GM19395 (cell line): Measurements from ENCODE around the gene ZGPAT.

Experiments
- ATAC-seq: cut with Tn5 transposase; IDR thresholded peaks from one replicate; pipeline ENCODE4 v1.9.1; 2021; ENCODE audit warnings: mild to moderate bottlenecking, moderate library complexity; ENCODE audit not compliant: unreplicated experiment

Gene ZGPAT

DNA sequence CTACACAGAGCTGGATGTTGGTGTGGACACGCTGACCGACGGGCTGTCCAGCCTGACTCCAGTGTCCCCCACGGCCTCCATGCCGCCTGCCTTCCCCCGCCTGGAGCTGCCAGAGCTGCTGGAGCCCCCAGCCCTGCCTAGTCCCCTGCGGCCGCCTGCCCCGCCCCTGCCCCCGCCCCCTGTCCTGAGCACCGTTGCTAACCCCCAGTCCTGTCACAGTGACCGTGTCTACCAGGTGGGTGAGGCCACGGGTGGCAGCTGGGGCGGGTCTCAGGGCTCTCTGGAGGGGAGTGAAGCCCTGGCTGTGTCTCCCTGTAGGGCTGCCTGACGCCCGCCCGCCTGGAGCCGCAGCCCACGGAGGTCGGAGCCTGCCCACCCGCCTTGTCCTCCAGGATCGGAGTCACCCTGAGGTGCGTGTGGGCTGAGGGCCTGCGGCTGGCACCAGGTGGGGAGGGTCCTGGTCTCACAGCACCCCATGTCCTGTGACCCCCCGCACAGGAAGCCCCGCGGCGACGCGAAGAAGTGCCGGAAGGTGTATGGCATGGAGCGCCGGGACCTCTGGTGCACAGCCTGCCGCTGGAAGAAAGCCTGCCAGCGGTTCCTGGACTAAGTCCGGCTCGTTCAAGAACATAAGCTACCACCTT, 34.7 kb downstream of the ZGPAT start:
- no peak for ATAC-seq

DNA sequence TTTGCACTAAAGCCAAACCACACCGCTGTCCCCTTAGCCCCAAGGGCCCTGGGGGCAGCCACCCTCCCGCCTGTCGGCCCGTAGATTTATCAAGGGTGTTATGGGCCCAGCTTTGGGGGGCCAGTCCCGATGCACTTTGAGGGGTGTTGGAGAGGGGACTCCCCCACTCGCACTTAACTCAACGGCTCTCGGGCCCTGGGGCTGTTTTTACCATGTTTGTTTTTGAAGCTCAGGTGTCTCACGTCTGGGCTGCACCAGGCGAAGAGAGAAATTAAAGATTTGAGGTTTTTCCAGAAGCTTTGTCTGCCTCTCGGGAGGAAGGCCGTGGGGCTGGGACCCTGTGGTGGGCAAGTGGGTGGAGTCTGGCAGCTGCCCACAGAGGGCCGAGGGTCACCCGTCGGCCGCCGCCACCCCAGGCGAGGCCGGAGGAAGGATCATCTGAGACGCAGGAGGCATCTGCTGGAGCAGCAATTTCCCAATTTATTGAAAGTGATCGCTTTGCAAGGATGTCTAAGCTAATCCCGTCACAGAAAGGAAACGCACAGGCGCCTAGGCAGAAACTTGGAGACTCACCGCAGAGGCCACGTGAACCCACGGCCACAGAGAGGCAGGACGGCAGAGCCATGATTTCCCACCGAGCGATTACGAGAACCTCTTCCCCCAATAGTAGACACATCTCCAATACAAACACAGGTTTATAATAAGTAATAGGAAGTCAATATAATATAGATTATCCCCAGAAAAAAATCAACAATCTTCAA, 35.6 kb downstream of the ZGPAT start:
- ATAC-seq = no peak

DNA sequence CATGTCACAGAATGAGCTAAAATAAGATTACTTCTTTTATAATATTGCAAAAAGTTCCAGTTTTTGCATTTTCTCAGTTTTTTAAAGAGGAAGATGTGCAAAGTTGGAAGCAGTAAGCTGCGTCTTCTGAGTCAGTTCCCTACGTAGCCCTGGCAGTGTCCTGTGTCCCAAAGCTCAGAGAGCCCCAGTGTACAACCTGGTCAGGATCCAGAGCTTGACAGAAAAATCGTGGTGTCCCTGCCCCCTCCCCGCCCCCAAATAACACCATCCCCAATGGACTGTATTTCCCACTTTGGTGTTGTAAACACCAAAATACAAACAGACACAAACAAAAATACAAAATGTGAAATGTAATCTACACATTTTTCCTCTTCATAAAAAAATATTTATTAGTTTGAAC, 36.3 kb downstream of the ZGPAT start:
- no peak for ATAC-seq

DNA sequence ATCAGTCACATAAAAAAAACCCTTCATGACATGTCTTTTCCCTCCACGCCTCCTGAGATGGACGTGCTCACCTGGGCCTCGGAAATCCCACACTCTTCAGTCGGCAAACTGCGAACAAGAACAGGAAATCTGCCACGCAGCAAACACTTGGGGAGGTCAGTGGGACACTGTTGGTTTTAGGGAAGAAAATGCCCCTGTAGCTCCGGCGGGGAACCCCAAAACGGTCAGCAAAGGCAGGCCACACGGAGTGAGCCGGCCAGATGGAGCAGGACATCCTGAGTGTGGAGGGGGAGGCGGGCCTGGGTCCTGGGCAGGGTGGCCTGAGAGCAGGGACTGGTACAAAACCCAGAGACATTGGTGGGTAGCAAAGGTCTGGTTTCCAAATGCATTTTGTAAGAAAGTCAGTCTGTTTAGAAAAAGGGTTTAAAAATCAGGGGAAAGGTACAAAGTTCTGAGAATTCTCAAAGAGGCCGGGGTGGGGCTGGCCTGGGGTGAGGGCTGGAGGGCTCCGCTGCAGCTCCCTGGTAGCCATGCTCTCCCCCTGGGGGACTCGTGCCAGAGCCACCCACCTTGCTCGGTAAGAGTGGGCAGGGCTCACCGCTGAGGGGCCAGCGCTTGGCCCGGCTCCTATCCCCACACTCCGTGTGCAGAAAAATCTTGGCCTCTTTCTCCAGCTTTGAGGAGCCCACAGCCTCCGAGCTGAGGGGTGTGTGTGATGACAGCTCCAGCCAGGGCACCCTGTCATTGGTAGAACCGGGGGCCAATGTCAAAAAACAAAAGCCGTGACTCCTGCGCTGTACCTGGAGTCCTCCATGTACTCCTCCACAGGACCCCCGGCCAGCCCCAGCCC, 37.0 kb downstream of the ZGPAT start:
- ATAC-seq = no peak

DNA sequence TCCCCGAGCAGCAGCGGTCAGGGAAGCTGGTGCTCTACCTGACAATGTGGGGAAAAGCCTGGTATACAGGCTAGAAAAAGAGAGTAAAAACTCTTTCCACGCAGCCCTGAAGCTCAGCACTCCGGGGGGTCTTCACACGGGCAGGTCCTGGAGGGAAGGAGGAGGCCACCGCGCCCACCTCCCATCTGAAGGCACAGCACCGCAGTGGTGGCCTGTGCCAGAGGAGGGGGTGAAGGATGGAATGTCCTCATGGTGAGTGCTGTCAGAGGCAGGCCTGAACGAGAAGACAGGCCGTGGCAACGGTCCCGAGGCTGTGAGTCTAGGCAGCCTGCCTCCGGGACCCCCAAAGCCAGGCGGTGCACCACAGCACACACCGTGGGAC, 37.6 kb downstream of the ZGPAT start:
- ATAC-seq = no peak

DNA sequence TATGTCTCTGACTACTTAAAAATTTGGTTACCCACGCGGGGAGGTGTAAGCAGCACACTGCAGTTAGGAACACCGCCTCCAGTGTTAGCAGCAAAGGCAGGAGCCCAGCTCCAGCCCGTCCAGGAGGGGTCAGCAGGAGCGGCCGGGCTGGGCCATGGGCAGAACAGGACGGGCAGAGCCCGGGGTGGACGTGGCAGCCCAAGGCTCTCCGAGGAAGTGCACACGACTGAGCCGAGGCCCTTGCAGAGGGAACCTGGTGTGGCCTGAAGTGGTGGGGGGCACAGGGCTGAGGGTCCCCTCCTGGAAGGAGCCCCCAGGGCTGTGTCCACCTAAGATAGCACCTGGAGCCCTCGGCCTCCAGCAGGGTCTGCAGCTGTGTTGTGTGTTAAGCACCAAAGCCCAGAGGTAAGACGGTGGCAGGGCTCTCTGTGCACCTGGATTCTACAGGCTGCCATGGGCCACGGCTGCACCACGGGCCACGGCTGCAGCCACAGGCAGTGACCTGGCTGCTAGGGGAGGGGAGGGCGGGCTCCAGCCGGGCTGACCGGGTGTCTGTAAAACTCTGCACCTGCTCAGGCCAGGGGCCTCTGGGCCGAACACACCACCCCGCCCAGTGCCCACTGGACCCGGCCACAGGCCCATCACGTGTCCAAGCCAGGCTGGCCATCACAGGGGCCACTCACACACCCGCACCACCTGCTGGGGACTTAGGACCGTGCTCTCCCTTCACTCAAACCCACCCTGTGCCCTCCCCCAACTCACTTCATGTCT, 38.3 kb downstream of the ZGPAT start:
- no peak for ATAC-seq

DNA sequence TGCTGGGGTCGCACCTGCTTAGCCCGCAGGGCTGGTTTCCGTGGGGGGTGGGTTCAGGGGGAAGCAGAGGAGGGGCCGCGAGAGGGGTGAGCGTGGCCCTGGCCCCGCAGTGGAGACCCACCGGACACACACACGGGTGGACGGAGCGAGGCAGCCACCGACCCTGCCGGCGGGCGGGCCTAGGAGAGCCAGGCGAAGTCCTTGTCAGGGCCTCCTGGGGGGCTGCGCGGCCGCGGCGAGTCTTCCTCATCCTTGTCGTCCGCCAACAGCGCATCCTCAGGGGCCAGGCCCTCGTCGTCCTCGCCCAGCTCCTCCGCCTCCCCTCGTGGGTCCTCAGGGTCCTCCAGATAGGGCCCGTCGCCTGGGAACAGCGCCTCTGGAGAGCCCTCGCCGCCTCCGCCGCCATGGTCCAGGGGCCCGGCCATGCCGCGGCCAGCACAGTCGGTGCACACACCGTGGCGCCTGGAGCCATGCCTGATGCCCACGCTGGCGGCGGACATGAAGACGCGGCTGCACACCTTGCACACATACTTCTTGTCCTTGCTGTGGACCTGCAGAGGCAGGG, 39.0 kb downstream of the ZGPAT start:
- no peak for ATAC-seq

DNA sequence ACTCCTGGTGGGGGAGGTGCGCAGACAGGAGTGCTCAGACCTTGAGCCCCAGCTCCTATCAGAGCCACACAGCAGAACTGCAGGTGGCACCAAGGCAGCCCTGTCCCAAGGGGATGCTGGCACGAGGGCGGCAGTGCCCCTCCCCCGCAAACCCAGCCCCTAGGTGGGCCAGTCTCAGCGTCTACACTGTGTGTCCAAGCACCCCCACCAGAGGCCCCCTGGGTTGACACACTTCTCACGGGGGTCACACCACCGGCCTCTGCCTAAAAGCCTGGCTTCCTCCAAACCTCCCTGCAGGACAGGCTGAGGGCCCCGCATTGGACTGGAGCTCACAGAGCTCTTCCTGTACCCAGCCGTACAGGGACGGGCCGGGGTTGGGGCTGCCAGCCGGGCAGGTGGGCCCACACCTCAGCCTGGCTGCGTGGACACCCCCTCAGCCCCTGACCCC, 39.8 kb downstream of the ZGPAT start:
- ATAC-seq = no peak

DNA sequence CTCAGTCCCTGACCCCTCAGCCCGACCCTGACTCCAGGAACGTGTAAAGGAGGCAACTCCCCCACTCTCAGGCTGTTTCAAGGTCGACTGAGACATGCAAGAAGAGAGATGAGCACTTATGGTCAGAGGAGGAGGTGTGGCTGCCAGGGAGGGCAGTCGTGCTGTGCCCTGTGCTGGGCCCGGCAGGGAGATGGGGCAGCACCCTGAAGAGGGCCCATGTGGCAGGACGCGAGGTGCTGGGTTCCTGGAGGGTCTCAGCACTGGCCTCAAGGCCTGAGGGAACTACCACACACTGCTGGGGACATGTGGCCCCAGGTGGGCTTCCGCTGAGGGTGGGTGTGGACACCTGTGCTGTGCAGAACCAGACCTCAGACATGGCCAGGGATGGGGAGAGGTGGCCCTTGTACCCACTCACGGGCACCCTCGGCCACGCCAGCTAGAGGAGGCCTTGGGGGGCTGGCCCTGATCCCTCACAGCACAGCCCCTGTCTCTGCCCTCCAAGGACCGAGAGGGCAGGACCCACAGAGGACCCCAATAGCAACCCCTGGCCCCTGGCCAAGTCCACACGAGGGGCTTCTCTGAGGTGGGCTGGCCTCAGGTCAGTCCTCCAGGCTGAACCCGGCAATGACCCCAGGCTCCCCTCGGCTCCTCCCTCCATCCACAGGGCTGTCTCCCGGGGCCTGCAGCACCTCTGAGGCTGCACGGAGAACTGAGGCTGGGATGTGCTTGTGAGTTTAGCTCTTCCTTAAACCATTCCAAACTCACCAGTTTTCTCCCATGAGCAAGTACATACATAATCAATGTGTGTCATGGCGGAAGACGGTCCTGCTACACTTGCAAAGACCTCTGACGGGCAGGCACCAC, 40.5 kb downstream of the ZGPAT start:
- ATAC-seq = no peak

DNA sequence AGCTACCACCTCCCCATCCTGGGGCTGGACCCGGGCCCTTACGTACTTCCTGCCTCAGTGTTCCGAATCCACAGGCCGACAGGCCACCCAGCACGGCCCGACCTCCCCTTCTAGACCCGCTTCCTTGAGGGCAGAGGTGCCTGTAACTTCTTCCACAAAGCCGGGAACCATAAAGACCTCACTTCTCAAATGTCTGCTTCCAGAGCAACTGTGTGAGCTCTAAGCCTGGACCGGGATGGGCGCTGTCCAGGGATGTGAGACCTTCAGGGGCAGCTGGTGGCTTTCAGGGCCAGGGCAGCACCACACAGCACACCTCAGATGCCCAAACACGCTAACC, 41.1 kb downstream of the ZGPAT start:
- ATAC-seq = no peak

DNA sequence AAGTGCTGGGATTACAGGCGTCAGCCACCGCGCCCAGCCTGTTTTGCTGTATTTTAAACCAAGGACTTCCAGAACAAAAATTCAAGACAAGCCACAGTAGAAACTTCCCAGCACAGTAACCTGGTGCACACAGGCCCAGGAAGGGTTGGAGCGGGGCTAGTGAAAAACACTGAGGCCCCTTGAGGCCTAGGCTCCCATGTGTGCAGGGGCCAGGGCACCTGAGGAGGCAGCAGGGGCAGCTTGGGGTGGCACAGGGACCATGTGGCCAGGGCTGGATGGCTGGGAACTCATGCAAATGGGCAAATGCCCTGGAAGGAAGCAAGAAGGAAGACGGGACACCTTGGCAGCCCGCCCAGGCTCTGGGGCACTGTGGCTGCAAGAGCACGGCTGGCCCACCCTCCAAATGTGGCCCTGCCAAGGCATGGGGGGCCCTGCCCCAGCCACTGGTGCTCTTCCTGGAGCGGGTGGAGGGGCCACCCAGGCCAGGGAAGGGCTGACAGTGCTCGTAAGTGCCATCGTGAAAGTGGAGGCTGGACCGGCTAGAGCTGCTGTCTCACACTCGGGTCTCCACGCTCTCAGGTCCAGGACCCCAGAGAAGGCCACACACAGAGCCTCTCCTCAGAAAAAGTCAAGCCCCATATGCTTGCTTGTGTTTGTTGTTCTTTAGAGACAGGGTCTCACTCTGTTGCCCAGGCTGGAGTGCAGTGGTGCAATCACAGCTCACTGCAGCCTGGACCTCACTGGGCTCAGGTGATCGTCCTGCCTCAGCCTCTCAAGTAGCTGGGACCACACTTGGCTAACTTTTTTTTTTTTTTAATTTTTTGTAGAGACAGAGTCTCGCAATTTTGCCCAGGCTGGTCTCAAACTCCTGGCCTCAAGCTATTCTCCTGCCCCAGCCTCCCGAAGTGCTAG, 42.0 kb downstream of the ZGPAT start:
- ATAC-seq = no peak

DNA sequence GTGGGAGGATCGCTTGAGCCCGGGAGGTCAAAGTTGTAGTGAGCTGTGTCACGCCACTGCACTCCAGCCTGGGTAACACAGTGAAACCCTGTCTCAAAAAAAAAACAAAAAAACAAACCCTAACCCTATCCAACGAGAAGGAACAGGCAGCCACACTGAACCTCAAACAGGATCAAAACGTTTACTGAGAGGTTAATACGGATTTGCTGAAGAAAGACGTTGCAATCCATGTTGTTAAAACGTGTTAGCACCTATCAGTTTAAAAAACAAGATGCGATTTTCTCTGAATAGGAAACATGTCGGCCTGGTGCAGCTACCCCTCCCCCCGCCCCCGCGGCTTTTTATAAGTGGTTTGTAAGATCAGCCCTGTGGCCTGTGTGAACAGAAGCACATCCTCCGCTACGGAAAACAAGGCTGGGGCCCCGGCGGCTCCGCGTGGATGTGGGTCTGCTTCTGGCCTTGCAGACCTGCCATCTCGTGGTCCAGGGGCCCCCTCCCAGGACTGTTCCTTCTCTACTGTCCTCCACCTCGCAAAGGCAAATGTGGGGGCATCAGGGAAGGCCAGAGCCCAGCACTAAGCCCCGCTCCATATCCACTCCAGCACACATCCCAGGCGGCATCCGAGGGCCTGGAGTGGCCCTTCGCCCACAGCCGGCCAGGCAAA, 43.1 kb downstream of the ZGPAT start:
- ATAC-seq = no peak

DNA sequence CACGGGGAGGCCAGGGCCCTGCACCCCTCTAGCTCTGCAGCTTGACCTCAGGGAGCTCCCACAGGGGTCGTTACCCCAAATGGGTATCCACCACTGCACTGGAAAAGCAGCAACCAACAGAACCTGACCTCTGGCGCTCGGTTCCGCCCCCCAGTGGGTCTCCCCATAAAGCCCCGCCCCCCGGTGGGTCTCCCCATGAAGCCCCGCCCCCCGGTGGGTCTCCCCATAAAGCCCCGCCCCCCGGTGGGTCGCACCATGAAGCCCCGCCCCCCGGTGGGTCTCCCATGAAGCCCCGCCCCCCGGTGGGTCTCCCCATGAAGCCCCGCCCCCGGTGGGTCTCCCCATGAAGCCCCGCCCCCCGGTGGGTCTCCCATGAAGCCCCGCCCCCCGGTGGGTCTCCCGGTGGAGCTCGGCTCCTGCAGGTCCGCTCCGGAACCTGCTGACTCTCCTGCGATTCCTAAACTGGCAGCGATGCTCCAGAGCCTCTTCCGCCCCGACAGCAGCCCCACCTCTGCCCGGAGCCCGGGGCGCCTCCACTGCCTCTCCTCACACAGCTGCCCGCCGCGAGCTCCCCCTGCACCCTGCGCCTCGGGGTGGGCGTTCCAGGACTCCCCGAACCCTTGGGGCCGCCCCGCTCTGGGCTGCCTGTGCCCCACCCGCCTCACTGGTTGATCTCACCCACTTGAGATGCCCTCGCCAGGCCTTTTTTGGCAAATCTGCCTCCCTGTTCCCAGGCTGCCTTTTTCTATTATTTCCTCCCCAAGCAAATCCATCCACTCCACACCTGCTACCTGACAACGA, 43.8 kb downstream of the ZGPAT start:
- ATAC-seq = no peak

DNA sequence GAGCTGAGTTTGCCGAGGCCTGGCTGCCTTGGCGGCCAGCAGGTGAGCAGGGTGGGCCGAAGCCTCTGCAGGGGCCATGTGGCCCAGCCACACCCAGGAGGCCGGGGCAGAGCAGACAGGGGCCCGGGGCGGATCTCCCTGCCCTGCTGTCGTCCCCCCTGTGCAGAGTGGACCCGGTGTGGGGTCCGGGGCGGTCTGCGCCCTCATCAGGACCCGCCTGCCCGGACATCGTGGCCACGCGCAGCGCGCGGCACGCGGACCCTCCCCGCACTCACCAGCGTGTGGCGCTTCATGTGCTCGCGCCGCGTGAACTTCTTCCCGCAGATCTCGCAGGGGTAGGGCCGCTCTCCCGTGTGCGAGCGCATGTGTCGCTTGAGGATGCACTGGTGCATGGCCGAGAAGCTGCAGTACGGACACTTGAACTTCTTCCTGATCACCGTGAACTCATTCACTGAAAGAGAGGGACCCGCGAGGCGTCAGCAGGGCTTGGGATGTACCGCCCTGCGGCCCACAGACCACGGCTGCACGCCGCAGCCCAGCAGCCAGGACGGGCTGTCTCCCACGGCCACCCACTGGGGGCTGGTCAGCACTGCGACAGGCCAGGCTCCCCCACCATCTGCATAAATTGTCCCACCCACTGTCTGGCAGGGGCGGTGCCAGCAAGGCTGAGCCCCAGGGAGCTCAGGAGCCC, 44.7 kb downstream of the ZGPAT start:
- ATAC-seq = no peak

DNA sequence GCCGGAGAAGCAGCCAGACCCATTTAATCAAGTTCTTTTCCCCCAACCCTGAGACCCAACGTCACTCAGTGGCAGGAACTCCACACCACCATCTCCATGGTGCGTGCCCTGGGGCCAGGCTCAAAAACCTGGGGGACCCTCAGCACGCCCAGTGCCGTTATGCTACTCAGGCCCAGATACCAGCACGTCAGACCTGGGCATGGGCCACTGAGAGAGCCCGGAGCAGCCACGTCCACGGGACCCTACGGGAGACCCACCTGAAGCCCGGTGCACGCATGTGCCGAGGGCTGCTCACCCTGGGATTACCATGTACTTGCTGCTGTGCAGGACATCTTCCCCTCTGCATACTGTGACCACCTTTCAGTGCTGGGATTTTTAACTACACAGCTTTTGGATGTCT, 45.5 kb downstream of the ZGPAT start:
- ATAC-seq = no peak

DNA sequence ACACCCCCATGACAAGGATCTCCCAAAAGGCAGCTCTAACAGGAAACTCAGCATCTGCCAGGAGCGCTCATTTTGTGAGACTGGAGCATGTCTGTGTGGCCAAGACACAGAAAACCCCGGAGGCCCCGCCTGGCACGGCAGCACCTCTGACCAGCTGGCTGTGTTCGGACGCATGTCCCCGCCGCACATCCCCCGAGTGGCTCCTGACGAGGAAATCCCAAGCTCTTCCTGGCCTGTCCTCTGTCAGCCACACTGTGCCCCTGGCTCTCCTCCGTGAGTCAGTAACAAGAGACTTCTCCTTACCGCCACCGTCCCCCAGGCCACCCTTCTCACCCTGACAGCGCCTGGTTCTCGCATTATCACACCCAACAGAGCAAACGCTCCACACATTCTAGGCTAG, 46.2 kb downstream of the ZGPAT start:
- ATAC-seq = no peak
